ENCODE data around the gene EPN2. TPM values are rescaled to one million over a fixed set of nuclear protein-coding genes. Genes with fewer than 3 reads are reported as not detected.
"Not testable (repeated sequence)": the region's sequence is repeated elsewhere in the genome, so short reads cannot be mapped to it uniquely, and the experiment has no call there.

The EPN2 gene
- total RNA-seq, 1 donor from 2014 or later, result 7.9 TPM

DNA sequence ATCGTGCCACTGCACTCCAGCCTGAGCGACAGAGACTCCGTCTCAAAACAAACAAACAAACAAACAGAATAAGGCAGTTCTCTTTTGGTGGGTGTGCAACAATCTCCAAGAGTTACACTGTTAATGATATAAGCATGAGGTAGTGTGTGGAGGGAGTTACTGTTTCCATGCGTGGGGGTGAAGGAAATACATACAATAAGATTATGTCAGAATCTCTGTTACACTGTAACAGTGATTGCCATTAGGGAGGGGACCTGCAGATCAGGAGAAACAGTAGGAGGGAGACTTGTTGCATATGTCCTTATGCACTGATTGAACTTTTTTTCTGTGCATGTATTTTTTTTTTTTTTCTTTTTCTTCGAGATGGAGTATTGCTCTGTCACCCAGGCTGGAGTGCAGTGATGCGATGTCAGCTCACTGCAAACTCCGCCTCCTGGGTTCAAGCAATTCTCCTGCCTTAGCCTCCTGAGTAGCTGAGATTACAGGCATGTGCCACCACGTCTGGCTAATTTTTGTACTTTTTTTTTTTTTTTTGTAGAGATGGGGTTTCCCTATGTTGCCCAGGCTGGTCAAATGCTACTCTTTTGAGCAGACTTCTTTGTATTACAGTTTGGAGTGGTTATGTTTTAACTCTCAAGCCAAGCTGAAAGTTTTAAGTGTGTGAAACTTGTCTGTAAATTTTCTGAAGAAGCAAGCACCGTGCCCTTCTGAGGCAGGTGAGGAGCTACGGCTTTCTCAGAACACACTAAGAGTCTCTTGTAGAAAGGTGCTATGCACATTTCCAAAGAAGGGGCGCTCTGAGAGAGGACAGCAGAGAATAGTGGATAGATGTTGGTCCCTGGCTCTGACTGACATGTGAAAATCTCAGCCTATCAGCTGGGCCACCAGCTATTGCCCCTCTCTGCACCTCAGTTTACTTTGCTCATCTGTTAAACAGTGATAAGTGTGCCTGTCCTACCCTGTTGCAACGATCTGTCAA, 10.3 kb upstream of the EPN2 start:
- H3K9me3 Mint-ChIP-seq; DNase-seq; H3K27ac Mint-ChIP-seq; H3K4me3 Mint-ChIP-seq; H3K36me3 Mint-ChIP-seq (ENCODE audit: low read depth); intact Hi-C loops (cut with micrococcal nuclease); H3K27me3 Mint-ChIP-seq; H3K4me1 Mint-ChIP-seq: not testable (repeated sequence)

GRCh38 chr17:19234676-19235075, 2.5 kb upstream of the EPN2 start:
- intact Hi-C loops (cut with micrococcal nuclease); H3K4me3 Mint-ChIP-seq; H3K36me3 Mint-ChIP-seq (ENCODE audit: low read depth); H3K9me3 Mint-ChIP-seq; H3K27ac Mint-ChIP-seq; DNase-seq; H3K27me3 Mint-ChIP-seq; H3K4me1 Mint-ChIP-seq: not testable (repeated sequence)

- intact Hi-C loops (cut with micrococcal nuclease); H3K36me3 Mint-ChIP-seq (ENCODE audit: low read depth); H3K4me3 Mint-ChIP-seq; DNase-seq; H3K27ac Mint-ChIP-seq; H3K4me1 Mint-ChIP-seq; H3K9me3 Mint-ChIP-seq: not testable (repeated sequence)
- H3K27me3 Mint-ChIP-seq, result peaks cover 15% of the 10 kb centered on the region
Measured at GRCh38 chr17:19236351-19237138, 621 bp upstream of the EPN2 start.

DNA sequence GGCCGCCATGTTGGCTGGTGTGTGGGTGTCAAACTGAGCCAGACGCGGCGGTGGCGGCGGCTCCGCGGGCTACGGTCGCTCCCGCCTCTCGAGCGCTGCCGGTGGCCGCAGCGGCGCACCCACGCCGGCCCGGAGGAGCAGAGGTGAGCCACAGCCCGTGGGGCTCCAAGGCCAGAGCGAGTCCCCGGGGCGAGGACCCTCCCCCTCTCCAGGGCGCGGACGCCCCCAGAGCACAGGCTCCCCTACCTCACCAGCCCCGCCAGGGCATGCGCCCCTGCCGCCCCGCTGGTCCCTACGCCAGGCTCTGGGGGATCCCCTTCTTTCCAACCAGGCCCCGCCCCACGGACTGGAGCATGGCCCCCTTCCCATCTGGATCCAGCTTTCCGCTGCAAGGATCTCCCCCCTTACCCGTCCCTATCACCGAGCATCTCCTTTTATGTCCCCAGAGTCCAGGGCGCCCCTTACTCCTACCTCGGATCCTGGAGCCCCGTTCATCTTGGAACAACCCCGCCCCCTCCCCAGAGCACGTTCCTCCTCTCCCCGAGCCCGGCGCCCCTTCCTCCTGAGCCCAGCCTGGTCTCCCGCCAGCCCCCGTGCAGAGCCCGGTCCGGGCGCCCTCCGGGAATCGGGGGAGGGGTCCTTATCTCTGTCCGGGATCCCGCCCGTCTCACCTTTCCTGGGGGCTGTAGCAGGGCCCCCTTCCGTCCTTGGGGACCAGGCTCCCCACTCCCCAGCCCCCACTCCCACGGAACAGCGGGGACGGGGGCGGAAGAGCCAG, 412 bp downstream of the EPN2 start:
- DNase-seq, result peak; percentile 86
- Mint-ChIP-seq H3K27ac (peak overlapping the region; percentile 48), H3K9me3 (no peaks in the 10 kb centered on the region), H3K36me3 (ENCODE audit: low read depth) (no peaks in the 10 kb centered on the region), H3K27me3 (peaks cover 15% of the 10 kb centered on the region), H3K4me1 (peaks cover 4% of the 10 kb centered on the region), H3K4me3 (peak overlapping the region; percentile 90)
- intact Hi-C loops (cut with micrococcal nuclease), result no loop called here

DNA sequence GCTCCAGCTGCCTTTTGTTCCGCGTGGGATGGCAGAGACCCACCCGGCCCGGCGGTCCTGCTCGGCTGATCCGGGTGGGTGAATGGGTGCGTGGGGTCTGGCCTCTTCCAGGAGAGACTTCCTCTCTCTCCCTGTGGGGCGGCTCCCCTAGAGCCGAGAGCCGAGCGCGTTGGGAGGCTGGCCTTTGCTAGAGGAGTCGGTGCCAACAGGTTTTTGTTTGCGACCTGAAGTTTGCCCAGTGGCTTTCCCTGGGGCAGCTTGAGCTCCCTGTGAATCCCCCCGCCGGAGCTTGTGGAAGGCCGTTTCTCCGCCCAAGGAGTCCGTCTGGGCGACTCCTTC, 970 bp downstream of the EPN2 start:
- DNase-seq, result peak; percentile 59
- Mint-ChIP-seq H3K9me3 (no peaks in the 10 kb centered on the region), H3K27me3 (peaks cover 16% of the 10 kb centered on the region), H3K4me1 (peaks cover 4% of the 10 kb centered on the region), H3K27ac (no peak overlapping the region), H3K36me3 (ENCODE audit: low read depth) (no peaks in the 10 kb centered on the region), H3K4me3 (peak overlapping the region; percentile 90)
- intact Hi-C loops (cut with micrococcal nuclease), result no loop called here

- Mint-ChIP-seq H3K36me3 (ENCODE audit: low read depth) (no peaks in the 10 kb centered on the region), H3K9me3 (no peaks in the 10 kb centered on the region), H3K27me3 (peaks cover 18% of the 10 kb centered on the region), H3K4me1 (peaks cover 4% of the 10 kb centered on the region), H3K27ac (no peak overlapping the region), H3K4me3 (no peak overlapping the region)
- DNase-seq, result no peak
- intact Hi-C loops (cut with micrococcal nuclease), result no loop called here
Measured at GRCh38 chr17:19239544-19239943, 2.4 kb downstream of the EPN2 start.

GRCh38 chr17:19242323-19242722, 5.2 kb downstream of the EPN2 start:
- Mint-ChIP-seq H3K27me3 (peaks cover 17% of the 10 kb centered on the region), H3K36me3 (ENCODE audit: low read depth) (no peaks in the 10 kb centered on the region), H3K4me1 (peaks cover 4% of the 10 kb centered on the region), H3K9me3 (no peaks in the 10 kb centered on the region), H3K4me3 (no peak overlapping the region), H3K27ac (no peak overlapping the region)
- DNase-seq, result no peak
- intact Hi-C loops (cut with micrococcal nuclease), result no loop called here

GRCh38 chr17:19242926-19243325, 5.8 kb downstream of the EPN2 start:
- Mint-ChIP-seq H3K4me1 (peaks cover 4% of the 10 kb centered on the region), H3K27me3 (peaks cover 21% of the 10 kb centered on the region), H3K36me3 (ENCODE audit: low read depth) (no peaks in the 10 kb centered on the region), H3K4me3 (no peak overlapping the region), H3K27ac (no peak overlapping the region), H3K9me3 (no peaks in the 10 kb centered on the region)
- no peak for DNase-seq
- intact Hi-C loops (cut with micrococcal nuclease), result no loop called here

- DNase-seq, result no peak
- intact Hi-C loops (cut with micrococcal nuclease), result no loop called here
- Mint-ChIP-seq H3K4me1 (peaks cover 3% of the 10 kb centered on the region), H3K4me3 (no peak overlapping the region), H3K27ac (no peak overlapping the region), H3K36me3 (ENCODE audit: low read depth) (no peaks in the 10 kb centered on the region), H3K27me3 (peaks cover 22% of the 10 kb centered on the region), H3K9me3 (no peaks in the 10 kb centered on the region)
Measured at GRCh38 chr17:19243838-19244237, 6.7 kb downstream of the EPN2 start.

DNA sequence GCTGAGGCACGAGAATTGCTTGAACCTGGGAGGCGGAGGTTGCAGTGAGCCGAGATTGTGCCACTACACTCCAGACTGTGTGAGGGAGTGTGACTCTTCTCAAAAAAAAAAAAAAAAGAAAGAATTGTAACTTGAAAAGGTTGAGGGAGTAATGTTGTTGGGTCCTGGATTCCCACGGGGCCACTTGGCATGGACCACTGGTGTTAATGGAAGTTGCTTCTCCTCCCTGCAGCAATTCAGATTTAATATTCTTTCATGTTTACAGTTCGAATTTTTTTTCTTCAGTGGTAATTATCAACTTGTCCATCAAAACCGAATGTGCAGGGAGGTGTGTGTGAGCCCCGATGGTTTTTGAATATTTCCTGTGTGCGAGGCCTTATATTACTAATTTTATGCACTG, 7.2 kb downstream of the EPN2 start:
- no peak overlapping the region for H3K27ac Mint-ChIP-seq
- DNase-seq, result no peak
- peaks cover 3% of the 10 kb centered on the region for H3K4me1 Mint-ChIP-seq
- intact Hi-C loops (cut with micrococcal nuclease), result no loop called here
- H3K4me3 Mint-ChIP-seq, result no peak overlapping the region
- peaks cover 22% of the 10 kb centered on the region for H3K27me3 Mint-ChIP-seq
- no peaks in the 10 kb centered on the region for H3K36me3 Mint-ChIP-seq (ENCODE audit: low read depth)
- no peaks in the 10 kb centered on the region for H3K9me3 Mint-ChIP-seq

DNA sequence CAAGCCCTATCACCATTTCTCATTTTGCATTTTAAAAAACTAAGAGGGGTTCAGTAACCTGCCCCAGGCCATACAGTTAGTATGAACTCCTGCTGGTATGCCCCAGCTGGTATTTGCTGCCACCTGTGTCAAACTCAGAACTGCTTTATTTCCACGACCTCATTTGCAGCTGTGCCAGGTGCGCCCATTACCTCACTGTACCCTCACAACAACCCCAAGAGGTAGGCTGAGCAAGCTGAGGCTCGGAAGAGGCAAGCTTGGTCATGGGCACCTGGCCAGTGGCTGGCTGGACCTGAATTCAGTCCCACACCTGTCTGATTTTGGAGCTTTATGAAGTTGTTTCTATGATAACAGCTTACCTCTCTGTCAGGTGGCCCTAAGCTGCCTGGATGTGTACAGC, 7.6 kb downstream of the EPN2 start:
- Mint-ChIP-seq H3K4me3 (no peak overlapping the region), H3K9me3 (no peaks in the 10 kb centered on the region), H3K27me3 (peaks cover 20% of the 10 kb centered on the region), H3K36me3 (ENCODE audit: low read depth) (no peaks in the 10 kb centered on the region), H3K4me1 (peaks cover 3% of the 10 kb centered on the region), H3K27ac (no peak overlapping the region)
- intact Hi-C loops (cut with micrococcal nuclease), result no loop called here
- DNase-seq, result no peak

- H3K9me3 Mint-ChIP-seq, result no peaks in the 10 kb centered on the region
- no peak for DNase-seq
- intact Hi-C loops (cut with micrococcal nuclease), result no loop called here
- H3K4me3 Mint-ChIP-seq, result no peak overlapping the region
- H3K27me3 Mint-ChIP-seq, result peaks cover 15% of the 10 kb centered on the region
- H3K36me3 Mint-ChIP-seq (ENCODE audit: low read depth), result no peaks in the 10 kb centered on the region
- H3K4me1 Mint-ChIP-seq, result peaks cover 3% of the 10 kb centered on the region
- H3K27ac Mint-ChIP-seq, result no peak overlapping the region
Measured at GRCh38 chr17:19247473-19247872, 10.3 kb downstream of the EPN2 start.

DNA sequence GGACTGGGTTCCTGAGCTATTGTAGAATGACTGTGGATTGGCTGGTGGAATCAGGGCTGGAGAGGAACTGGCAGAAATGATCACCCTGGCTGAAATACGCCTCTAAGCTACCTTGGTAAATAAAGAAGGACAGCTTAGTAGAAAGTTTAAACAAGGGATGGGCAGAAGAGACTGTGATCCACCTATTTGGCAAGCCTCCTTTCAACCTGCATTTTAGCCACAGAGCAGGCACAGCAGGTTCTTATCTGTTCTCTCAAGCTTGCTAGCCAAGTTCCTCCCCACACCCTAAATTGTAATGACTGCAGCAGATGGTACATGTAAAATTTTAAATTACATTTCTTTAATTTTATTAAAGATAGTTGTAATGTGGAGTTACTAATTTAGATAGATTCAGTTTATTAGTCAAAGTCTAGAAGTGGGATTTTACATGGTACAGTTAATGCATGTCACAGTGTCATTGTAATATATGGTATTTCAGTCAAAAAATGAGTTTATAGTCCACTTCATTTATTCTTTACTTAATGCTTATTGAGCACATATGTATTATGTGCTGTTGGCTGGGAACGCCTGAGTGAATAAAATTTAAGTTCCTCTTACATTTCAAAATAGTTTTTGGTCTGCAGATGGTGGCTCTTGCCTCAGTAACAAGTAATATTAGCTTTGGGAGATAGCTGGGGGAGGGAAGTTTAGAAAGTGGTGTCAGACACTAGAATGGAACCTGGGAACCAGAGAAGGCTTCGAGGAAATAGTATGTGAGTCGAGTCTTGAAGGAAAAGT, 11.2 kb downstream of the EPN2 start:
- Mint-ChIP-seq H3K27ac (no peak overlapping the region), H3K4me1 (peaks cover 3% of the 10 kb centered on the region), H3K9me3 (no peaks in the 10 kb centered on the region), H3K27me3 (peaks cover 15% of the 10 kb centered on the region), H3K4me3 (no peak overlapping the region), H3K36me3 (ENCODE audit: low read depth) (no peaks in the 10 kb centered on the region)
- no peak for DNase-seq
- intact Hi-C loops (cut with micrococcal nuclease), result no loop called here
